Measurements from ENCODE around the gene VPS39.

The VPS39 gene

GRCh38 chr15:42172475-42172874 lies 35.6 kb downstream of the VPS39 start:
- TF ChIP-seq CTCF (conservative IDR thresholded peaks at IDR 0.05; ENCODE audit: low read depth, low read length) = no peak
- H3K4me3 ChIP-seq (ENCODE audit: low read length) = no peak overlapping the region
- no peak for DNase-seq (ENCODE audit: low read depth)

DNA sequence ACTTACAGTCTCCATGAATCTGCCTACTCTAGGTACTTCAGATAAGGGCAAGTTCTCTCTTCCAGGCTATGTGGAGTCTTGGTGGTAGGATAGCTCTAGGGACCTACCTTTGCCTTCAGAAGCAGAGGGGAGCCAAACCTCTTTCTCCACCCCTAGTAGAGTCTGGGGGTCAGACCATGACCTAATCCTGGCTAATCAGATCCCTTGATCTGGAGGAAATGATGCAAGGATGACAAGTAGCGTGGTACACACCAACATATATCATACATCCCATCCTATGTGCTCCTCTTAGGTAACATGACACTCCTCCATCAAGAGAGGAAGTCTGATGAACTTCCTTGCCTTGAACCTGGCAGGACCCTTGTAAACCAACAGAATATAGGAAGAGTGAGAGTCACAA lies 36.3 kb downstream of the VPS39 start:
- no peak for DNase-seq (ENCODE audit: low read depth)
- TF ChIP-seq CTCF (conservative IDR thresholded peaks at IDR 0.05; ENCODE audit: low read depth, low read length) = no peak

DNA sequence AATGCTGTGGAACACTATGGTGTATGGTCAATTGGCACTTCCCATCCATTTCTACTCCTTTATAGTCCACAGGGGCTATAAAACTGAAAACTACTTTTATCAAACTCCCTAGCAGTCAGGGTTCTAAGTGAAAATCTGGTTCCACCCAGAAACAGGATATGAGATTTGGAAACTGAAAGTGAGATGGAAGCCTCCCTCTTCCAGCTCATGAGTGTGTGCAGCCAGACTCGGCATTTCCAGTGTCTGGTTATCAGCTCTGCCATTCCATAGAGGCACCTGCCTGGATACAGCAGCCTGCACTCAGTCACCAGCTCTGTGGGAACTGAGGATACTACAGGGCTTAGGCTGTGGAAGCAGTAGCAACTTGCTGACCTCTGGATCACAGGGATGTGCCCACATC lies 37.0 kb downstream of the VPS39 start:
- no peak overlapping the region for H3K4me3 ChIP-seq (ENCODE audit: low read length)
- TF ChIP-seq CTCF (conservative IDR thresholded peaks at IDR 0.05; ENCODE audit: low read depth, low read length) = no peak
- DNase-seq (ENCODE audit: low read depth) = no peak

More for the DNA sequence above, 36.3 kb downstream of the VPS39 start:
- H3K4me3 ChIP-seq (ENCODE audit: low read length) = no peak overlapping the region

DNA sequence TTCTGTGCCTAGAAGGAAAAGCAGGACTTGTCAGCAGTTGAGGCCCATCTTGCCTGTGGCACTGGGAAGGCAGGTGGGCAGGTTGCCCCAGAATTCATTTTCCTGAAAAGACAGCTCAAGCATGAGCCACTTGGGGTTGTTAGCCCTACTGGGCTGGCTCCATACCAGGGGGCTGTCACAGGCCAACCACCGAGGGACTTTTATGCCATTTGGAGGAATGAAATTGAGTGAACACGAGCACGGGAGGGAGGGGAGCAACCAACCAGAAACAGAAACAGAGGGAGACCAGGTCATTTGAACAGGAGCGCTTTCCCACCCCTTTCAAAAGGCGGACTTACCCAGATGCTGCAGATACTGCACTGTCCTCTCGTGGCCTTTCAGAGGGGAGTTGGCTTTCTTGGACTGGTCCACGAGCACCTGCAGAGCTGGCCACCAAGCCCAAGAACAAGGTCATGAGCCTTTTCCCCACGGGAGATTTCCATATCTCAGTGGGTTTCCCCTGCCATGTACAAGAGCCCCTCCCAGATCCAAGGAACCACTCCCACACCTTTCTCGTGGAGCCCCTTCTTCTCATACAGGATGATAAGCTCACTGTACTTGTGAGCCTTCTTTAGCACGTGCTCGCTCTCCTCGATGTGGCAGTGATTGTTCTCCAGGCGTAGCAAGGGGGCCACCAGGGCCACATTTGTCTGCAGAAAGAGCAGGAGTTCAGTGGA lies 41.7 kb downstream of the VPS39 start:
- DNase-seq (ENCODE audit: low read depth) = no peak
- TF ChIP-seq CTCF (conservative IDR thresholded peaks at IDR 0.05; ENCODE audit: low read depth, low read length) = no peak
- no peak overlapping the region for H3K4me3 ChIP-seq (ENCODE audit: low read length)

- no peak for TF ChIP-seq CTCF (conservative IDR thresholded peaks at IDR 0.05; ENCODE audit: low read depth, low read length)
- no peak for DNase-seq (ENCODE audit: low read depth)
- H3K4me3 ChIP-seq (ENCODE audit: low read length) = no peak overlapping the region
Measured at GRCh38 chr15:42165106-42165505, 43.0 kb downstream of the VPS39 start.

DNA sequence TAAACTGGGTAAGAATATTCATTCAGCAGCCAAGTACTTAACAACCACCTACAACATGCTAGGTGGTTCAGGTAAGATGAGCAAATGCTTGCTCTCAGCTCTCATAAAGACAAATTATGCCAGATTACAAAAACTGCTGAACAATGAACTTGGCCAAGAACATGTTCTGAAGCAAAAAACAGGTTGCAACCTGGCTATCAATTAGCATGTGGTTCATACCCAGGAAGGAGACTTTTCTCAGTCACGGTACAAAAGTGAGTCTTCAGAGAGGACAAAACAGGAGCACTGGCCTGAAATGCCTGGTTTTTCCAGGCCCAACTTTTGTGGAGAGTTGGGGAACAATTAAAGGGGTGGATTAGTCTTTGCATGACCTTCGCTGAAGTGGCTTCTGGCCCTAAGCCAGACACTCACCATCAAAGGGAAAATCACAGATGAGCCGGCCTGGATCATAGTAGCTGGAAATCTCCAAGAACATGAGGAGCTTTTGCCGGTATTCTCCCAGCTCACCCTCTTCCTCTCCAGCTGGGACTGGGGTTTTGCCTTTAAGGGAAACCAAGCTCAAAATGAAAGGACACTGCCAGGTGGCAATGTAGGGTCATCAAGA lies 44.1 kb downstream of the VPS39 start:
- no peak for TF ChIP-seq CTCF (conservative IDR thresholded peaks at IDR 0.05; ENCODE audit: low read depth, low read length)
- no peak for DNase-seq (ENCODE audit: low read depth)
- H3K4me3 ChIP-seq (ENCODE audit: low read length) = no peak overlapping the region

- no peak overlapping the region for H3K4me3 ChIP-seq (ENCODE audit: low read length)
- no peak for DNase-seq (ENCODE audit: low read depth)
- no peak for TF ChIP-seq CTCF (conservative IDR thresholded peaks at IDR 0.05; ENCODE audit: low read depth, low read length)
Measured at GRCh38 chr15:42163291-42163690, 44.8 kb downstream of the VPS39 start.

All from retinal pigment epithelial cell (primary cell).